IPS DF 4.7 (cell line): ENCODE measurements around the gene MBNL2.

ENCODE experiments used
- DNase-seq: peaks from one replicate; pipeline ENCODE4 v3.0.0-alpha.2; 2013; ENCODE audit warnings: low spot score; ENCODE audit errors: extremely low read depth

The MBNL2 gene

GRCh38 chr13:97408938-97409337, 186.8 kb downstream of the MBNL2 start:
- no peak for DNase-seq

GRCh38 chr13:97411984-97412383, 189.9 kb downstream of the MBNL2 start:
- no peak for DNase-seq

GRCh38 chr13:97413694-97414093, 191.6 kb downstream of the MBNL2 start:
- DNase-seq = no peak

- DNase-seq = no peak
Observed at GRCh38 chr13:97414392-97414791, 192.3 kb downstream of the MBNL2 start.

- DNase-seq = no peak
Observed at GRCh38 chr13:97417698-97418097, 195.6 kb downstream of the MBNL2 start.

DNA sequence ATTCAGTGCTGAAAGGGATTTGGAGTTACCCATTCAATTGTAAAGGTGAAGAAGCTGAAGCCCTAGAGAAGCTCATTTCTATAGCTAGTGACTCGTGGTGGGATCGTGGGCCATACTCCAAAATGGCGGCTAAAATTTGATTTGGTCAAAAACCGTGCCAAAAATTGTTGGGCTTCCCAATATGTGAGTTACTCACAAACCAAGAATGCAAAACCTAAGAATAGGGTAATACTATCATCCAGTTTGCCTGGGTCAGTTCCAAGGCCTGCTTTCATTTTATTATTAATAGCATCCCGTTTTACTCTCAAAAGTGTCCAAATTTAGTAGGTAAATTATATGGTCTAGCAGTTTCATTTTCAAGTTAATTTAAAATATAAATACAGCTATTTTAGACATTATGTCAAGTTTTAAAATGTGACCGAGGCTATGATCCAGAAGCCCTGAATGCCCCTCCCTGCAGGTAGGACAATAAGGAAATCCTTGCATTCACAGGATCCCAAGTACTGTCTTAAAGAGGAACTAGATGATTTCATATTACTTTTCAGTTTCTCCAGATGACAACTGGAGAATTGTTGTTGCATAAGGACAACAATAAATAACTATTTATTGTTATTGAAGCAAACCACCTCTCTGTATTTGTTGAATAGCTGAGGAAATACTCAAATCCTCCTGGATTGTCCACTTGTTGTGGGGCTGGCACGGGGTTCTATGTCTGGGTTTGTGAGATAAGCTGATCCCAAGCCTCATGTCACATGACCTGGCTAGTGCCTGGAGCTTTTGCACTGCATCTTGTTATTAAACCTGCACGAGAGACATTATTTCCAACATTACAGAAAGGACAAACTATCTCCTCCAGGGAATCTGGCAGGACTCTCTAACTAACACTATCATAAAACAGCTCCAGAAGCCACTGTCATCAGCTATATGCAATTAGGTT, 200.3 kb downstream of the MBNL2 start:
- no peak for DNase-seq

DNA sequence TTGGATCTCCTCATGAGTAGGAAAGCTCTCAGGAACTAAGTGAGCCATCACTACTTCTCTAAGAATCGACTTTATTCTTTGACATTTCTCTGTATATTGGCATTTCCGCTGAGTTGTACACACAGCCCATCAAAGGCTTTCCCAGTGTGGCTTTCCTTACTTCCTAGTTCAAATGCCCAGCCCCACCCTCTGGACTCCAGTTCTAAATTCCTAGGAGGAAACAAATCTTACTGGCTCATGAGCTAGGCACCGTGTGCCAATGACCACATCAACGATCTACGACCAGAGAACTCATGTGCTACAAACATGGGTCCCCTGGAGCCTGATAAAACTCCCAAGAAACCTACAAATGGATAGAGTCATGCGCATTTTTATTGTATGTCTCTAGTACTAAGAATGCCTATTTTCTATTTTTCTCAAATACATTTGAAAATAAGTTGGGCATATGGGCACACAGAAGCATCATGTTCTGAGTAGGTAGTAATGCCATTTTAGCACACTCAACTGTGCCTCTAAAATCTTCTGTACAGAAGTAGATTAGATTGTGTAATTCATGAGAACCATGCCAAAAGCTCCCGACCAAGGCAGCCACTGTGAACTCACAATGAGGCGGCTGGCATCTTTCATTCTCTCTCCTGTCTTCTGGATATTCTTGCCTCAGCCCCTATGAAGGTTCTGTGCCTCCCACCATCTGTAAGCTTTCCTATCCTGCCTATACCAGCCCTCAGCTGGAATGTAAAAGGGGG, 201.3 kb downstream of the MBNL2 start:
- DNase-seq = no peak

DNA sequence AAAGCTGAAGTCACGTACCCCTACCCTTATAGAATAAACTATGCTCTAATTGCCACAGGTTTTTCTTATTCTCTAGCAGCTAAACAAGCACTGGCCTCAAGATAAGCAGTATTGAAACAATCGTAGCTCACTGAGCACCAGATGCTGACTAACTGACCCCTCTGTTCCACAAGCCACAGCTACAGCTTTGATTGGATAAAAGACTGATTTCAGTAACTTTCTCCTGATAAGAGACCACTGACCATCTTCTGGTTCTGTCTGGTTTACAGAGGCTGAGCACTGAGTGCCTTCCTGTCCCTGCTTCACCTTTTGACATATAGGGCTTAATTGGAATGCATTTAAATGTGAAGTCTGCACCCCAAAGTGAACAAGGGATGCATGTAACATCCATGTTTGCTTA, 203.5 kb downstream of the MBNL2 start:
- DNase-seq = no peak

- no peak for DNase-seq
Observed at GRCh38 chr13:97426695-97427094, 204.6 kb downstream of the MBNL2 start.

- DNase-seq = no peak
Observed at GRCh38 chr13:97429681-97430081, 207.5 kb downstream of the MBNL2 start.

DNA sequence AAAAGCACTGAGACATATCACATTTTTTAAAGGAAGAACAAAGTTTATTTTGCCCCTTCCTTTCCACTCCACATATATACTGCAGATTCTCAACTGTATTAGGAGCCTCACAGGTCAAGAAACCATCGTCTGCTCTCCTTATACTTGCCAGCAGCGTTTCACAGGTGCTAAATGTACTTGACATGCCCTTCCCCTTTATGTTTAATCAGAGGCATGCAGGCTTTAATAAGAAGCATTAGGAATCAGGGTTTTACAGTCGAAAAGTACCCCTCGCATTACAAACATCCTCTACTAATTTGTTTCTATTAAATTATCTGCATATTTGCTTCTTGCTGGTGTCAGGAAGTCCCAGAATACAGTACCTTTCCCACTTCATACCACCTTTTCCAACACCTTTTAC, 208.2 kb downstream of the MBNL2 start:
- no peak for DNase-seq

DNA sequence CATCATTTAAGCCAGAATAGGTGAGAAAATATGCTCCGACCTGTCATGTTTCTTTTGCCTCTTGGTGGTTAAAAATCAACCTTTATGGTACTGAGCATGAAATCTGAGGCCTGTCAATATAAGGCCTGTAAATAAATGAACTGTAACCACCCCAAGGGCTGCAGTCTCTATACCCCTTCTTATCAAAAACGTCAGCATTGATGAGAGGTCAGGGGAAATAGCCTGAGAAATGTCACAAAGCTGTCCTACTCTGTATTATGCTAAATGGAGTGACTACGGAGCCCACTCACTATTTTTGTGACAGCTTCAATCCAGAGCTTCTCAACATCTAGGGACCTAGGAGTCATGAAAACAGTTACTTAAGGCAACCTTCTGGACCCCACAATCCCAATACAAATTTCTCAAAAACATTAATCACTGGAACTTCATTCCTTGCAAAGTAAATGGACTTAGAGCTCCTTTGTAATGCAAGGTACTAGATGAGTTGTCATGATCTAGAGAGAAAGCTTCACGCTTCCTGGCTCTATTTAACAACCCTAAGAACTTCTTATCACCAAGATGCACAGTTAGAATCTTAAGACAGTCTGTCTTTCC, 209.1 kb downstream of the MBNL2 start:
- DNase-seq = no peak

DNA sequence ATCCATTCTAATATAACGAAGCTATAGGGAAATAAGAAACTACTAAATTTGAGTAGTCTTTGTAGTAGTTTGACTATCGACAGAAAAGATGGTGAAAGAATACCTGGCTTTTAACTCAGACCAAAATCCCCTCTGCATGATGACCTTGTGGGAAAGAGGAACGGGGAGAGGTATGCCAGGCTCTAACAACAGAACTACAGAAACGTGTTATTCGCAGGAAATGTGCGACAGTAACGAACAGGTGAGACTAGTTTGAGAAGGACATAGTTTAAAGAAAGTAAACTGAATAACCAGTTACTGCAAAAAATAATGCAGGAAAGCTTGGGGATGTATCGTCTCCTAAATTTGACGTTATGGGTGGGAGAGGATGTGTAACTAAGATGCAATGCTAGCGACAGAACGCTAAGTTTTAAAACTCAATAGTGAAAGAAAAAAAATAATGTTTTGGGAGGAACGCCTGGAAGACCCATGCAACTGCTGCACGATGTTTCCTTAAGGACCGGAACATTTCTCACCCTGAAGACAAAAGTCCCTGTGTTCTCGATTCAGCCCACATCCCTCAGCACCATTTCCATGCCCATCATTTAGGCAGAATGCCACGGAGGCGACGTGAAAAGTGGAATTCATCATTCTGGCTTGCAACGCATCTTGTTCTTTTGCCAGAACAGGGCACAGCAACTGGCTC, 210.2 kb downstream of the MBNL2 start:
- DNase-seq = no peak

- peak; percentile 98 for DNase-seq
Observed at GRCh38 chr13:97432917-97433726, 211.0 kb downstream of the MBNL2 start.

GRCh38 chr13:97433727-97434396, 211.7 kb downstream of the MBNL2 start, which contains the start of gene RAP2A:
TSS of gene RAP2A (plus strand) at chr13:97434169. CDS start at chr13:97434471, 302 bp downstream.
- DNase-seq = no peak

- no peak for DNase-seq
Observed at GRCh38 chr13:97434397-97435201, 212.5 kb downstream of the MBNL2 start.

GRCh38 chr13:97435323-97435722, 213.2 kb downstream of the MBNL2 start:
- no peak for DNase-seq

DNA sequence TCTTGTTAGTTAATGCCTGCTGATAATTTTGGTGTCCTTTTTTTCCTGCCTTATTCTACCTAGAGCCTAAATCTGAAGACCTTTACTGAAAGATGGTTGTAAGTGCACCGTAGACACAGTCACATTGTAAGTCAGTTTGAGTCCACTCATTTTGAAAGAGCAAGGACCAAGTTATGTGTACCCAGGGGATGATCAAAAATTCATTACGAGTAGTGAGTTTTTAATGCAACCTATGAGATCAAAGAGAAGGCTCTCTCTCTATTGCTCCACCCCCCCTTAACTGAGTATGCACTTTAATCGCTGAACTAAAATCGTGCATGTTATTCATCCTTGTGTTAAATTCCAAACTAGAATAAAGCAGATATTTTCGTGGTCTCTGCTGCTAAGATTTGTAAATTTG, 213.7 kb downstream of the MBNL2 start:
- DNase-seq = no peak

DNA sequence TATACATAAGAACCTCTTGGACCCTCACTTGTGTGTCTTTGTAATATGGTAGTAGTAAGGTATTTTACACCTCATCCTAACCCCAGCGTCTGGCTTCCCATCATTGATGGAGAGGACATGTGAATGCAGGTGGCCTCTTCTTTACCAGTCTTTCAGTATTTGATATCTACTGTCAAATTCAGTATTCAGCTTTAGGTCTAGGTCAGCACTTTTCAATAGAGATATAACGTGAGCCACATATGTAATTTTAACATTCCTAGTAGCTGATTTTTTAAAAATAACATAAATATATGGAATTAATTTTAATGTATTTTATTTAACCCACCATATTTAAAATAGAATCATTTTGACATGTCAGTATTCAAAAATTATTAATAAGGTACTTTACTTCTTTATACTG, 214.7 kb downstream of the MBNL2 start:
- no peak for DNase-seq
